H1 (cell line): ENCODE data around the gene GPR39. TPM values are rescaled to one million over a fixed set of nuclear protein-coding genes. Genes with fewer than 3 reads are reported as not detected.

Source experiments
- CTCF ChIA-PET: fragments of 300-600 bp; sonication (Branson Sonifier 250); formaldehyde crosslinking; loops from one replicate; lab custom pipeline; 2021; ENCODE audit not compliant: partially characterized antibody; lab: Charles Lee
- POLR2A ChIA-PET: fragments of 300-600 bp; sonication (Branson Sonifier 250); formaldehyde crosslinking; loops from one replicate; lab custom pipeline; 2021; ENCODE audit warnings: inconsistent platforms; ENCODE audit not compliant: partially characterized antibody; lab: Charles Lee
- DNase-seq, 2 experiments: peaks; one replicate each; pipeline versions ENCODE4 v3.0.0 to v3.0.0-alpha.2; 2010 to 2022; ENCODE audit warnings: low spot score in 2 of 2, low read depth in 1 of 2, mixed read lengths in 1 of 2
- FAIRE-seq: peaks from 2 replicates; lab custom pipeline; 2011; peaks lifted over from hg19 to GRCh38; lab: Jason Lieb, UNC
- H2AFZ ChIP-seq: 2 replicates; pipeline ENCODE4 v1.8.1; 2012; ENCODE audit warnings: low read length, inconsistent platforms
- H2AK5ac ChIP-seq: 2 replicates; pipeline ENCODE4 v1.6.1; 2013; ENCODE audit warnings: low read depth, low read length
- H2BK120ac ChIP-seq: replicated peaks from 2 replicates; pipeline ENCODE3; 2013; ENCODE audit warnings: low read depth, low read length, inconsistent platforms
- H2BK12ac ChIP-seq: 2 replicates; pipeline ENCODE4 v1.6.1; 2013; ENCODE audit warnings: low read depth, low read length
- H2BK15ac ChIP-seq: 2 replicates; pipeline ENCODE4 v1.6.1; 2013; ENCODE audit warnings: low read length
- H2BK20ac ChIP-seq: 2 replicates; pipeline ENCODE4 v1.6.1; 2013; ENCODE audit warnings: low read length
- H2BK5ac ChIP-seq: 2 replicates; pipeline ENCODE4 v1.6.1; 2013; ENCODE audit warnings: low read depth, low read length
- H3K14ac ChIP-seq: 2 replicates; pipeline ENCODE4 v1.6.1; 2013; ENCODE audit warnings: inconsistent platforms; ENCODE audit not compliant: insufficient read length
- H3K18ac ChIP-seq: 2 replicates; pipeline ENCODE4 v1.6.1; 2013; ENCODE audit warnings: low read length; ENCODE audit errors: extremely low read depth
- H3K23ac ChIP-seq: 2 replicates; pipeline ENCODE4 v1.6.1; 2013; ENCODE audit warnings: inconsistent platforms; ENCODE audit not compliant: insufficient read length
- H3K23me2 ChIP-seq: 2 replicates; pipeline ENCODE4 v1.6.1; 2013; ENCODE audit warnings: low read depth, low read length
- H3K27ac ChIP-seq: 2 replicates; pipeline ENCODE4 v1.6.1; 2011; ENCODE audit warnings: low read depth, low read length, inconsistent platforms
- H3K27me3 ChIP-seq, 4 experiments: replicated peaks in 1 of 4; 1 replicate in 1 of 4; 2 replicates in 3 of 4; pipeline versions ENCODE4 v1.6.1 to v1.8.1; 2011 to 2013; ENCODE audit warnings: low read length in 3 of 4, mild to moderate bottlenecking in 3 of 4, inconsistent platforms in 2 of 4, mixed read lengths in 2 of 4, moderate library complexity in 1 of 4; ENCODE audit not compliant: control insufficient read depth in 3 of 4, insufficient read depth in 3 of 4; ENCODE audit errors: extremely low read depth in 1 of 4
- H3K36me3 ChIP-seq, 4 experiments: 2 replicates each; pipeline versions ENCODE4 v1.6.1 to v1.8.1; 2011 to 2013; ENCODE audit warnings: mild to moderate bottlenecking in 4 of 4, low read length in 3 of 4, moderate library complexity in 2 of 4, control low read depth in 1 of 4, inconsistent platforms in 1 of 4; ENCODE audit not compliant: insufficient read depth in 4 of 4, control insufficient read depth in 2 of 4
- H3K4ac ChIP-seq: replicated peaks from 2 replicates; pipeline ENCODE3; 2013; ENCODE audit warnings: low read length, low read depth, mixed read lengths, inconsistent platforms; ENCODE audit not compliant: insufficient read length
- H3K4me1 ChIP-seq, 4 experiments: replicated peaks in 1 of 4; 1 replicate in 1 of 4; 2 replicates in 3 of 4; pipeline versions ENCODE4 v1.6.1 to v1.8.1; 2011 to 2013; ENCODE audit warnings: low read length in 3 of 4, inconsistent platforms in 2 of 4, mixed read lengths in 1 of 4; ENCODE audit not compliant: insufficient read depth in 4 of 4, control insufficient read depth in 3 of 4
- H3K4me2 ChIP-seq, 2 experiments: 2 replicates each; pipeline versions ENCODE4 v1.6.1 to v1.8.1; 2011 to 2013; ENCODE audit warnings: low read depth in 2 of 2, low read length in 2 of 2, control low read depth in 1 of 2, inconsistent platforms in 1 of 2, mild to moderate bottlenecking in 1 of 2; ENCODE audit not compliant: insufficient read depth in 1 of 2
- H3K4me3 ChIP-seq, 4 experiments: fragments of 200-600, 300-600 bp in 1 of 4; sonication (generic), shearing (Covaris generic), sonication (Bioruptor Twin) in 1 of 4; 2 replicates each; pipeline versions ENCODE4 v1.5.1 to v1.8.1; 2011 to 2016; ENCODE audit warnings: low read length in 4 of 4, low read depth in 3 of 4, control low read depth in 2 of 4, inconsistent platforms in 2 of 4, mild to moderate bottlenecking in 2 of 4, mixed read lengths in 1 of 4, moderate library complexity in 1 of 4; ENCODE audit not compliant: insufficient read depth in 2 of 4; ENCODE audit errors: extremely low read depth in 1 of 4
- H3K56ac ChIP-seq: replicated peaks from 2 replicates; pipeline ENCODE3; 2013; ENCODE audit warnings: low read depth, mild to moderate bottlenecking, mixed read lengths, low read length, inconsistent platforms; ENCODE audit not compliant: insufficient read length
- H3K79me1 ChIP-seq: 2 replicates; pipeline ENCODE4 v1.6.1; 2013; ENCODE audit warnings: low read depth, low read length, control low read depth
- H3K79me2 ChIP-seq, 2 experiments: 2 replicates each; pipeline versions ENCODE4 v1.6.1 to v1.8.1; 2012 to 2013; ENCODE audit warnings: low read length in 2 of 2, mild to moderate bottlenecking in 2 of 2, inconsistent platforms in 1 of 2; ENCODE audit not compliant: insufficient read depth in 2 of 2, control insufficient read depth in 1 of 2
- H3K9ac ChIP-seq, 4 experiments: replicated peaks in 1 of 4; 1 replicate in 1 of 4; 2 replicates in 3 of 4; pipeline versions ENCODE4 v1.6.1 to v1.8.1; 2011 to 2013; ENCODE audit warnings: low read depth in 3 of 4, low read length in 3 of 4, control low read depth in 2 of 4, mild to moderate bottlenecking in 2 of 4, moderate library complexity in 2 of 4, inconsistent platforms in 1 of 4; ENCODE audit errors: extremely low read depth in 1 of 4
- H3K9me3 ChIP-seq, 2 experiments: 2 replicates each; pipeline versions ENCODE4 v1.6.1 to v1.8.1; 2012 to 2013; ENCODE audit warnings: mild to moderate bottlenecking in 2 of 2, moderate library complexity in 2 of 2, control low read depth in 1 of 2, inconsistent platforms in 1 of 2, low read depth in 1 of 2, low read length in 1 of 2, mixed read lengths in 1 of 2; ENCODE audit not compliant: insufficient read depth in 2 of 2
- H4K20me1 ChIP-seq, 2 experiments: replicated peaks in 1 of 2; 2 replicates each; pipeline versions ENCODE3 to v1.8.1; 2011 to 2013; ENCODE audit warnings: inconsistent platforms in 2 of 2, low read length in 2 of 2, mild to moderate bottlenecking in 1 of 2; ENCODE audit not compliant: insufficient read depth in 2 of 2, control insufficient read depth in 1 of 2
- H4K5ac ChIP-seq: 2 replicates; pipeline ENCODE4 v1.6.1; 2013; ENCODE audit warnings: low read length, low read depth, mixed read lengths, inconsistent platforms; ENCODE audit not compliant: insufficient read length
- H4K8ac ChIP-seq: 2 replicates; pipeline ENCODE4 v1.8.0; 2013; ENCODE audit warnings: mild to moderate bottlenecking, moderate library complexity, low read length, inconsistent platforms; ENCODE audit not compliant: insufficient read depth; ENCODE audit errors: extremely low read depth
- H4K91ac ChIP-seq: replicated peaks from 2 replicates; pipeline ENCODE3; 2013; ENCODE audit warnings: low read length, mixed read lengths, inconsistent platforms; ENCODE audit not compliant: insufficient read length
- JUND ChIP-seq: IDR thresholded peaks from 2 replicates; pipeline ENCODE4 v1.6.1; 2011; ENCODE audit warnings: mild to moderate bottlenecking, improper control_type of control experiment, low read length
- RNF2 ChIP-seq: fragments of 200-900, 300-1000 bp; sonication (generic); IDR thresholded peaks from 2 replicates; pipeline ENCODE4 v1.7.1; 2016; ENCODE audit warnings: borderline replicate concordance, low read depth, mild to moderate bottlenecking, antibody characterized with exemption, low read length; ENCODE audit not compliant: poor library complexity, severe bottlenecking; ENCODE audit errors: missing control alignments
- SP2 ChIP-seq: IDR thresholded peaks from 2 replicates; pipeline ENCODE4 v1.6.1; 2012; ENCODE audit warnings: mild to moderate bottlenecking, low read length, inconsistent platforms
- YY1 ChIP-seq: IDR thresholded peaks from 2 replicates; pipeline ENCODE4 v1.6.1; 2011; ENCODE audit warnings: low read depth, mild to moderate bottlenecking, low read length
- WGBS, 2 experiments: shearing (Covaris generic) in 1 of 2; methylation state at CpG; one replicate each; pipeline versions ENCODE4 v1.1.6 to v1.1.7; 2013 to 2015; ENCODE audit warnings: low lambda C conversion rate in 2 of 2, mixed read lengths in 2 of 2, inconsistent platforms in 1 of 2, low coverage in 1 of 2, missing lambda C conversion rate in 1 of 2; ENCODE audit not compliant: insufficient replicate concordance in 2 of 2, insufficient coverage in 1 of 2, insufficient read length in 1 of 2; ENCODE audit errors: extremely low coverage in 1 of 2, missing lambda C conversion rate in 1 of 2; 5-methylcytosine and 5-hydroxymethylcytosine counted together
- polyA plus RNA-seq, 7 experiments: library from polyadenylated mRNA; depleted of rRNA in 3 of 7; stranded (reverse) in 5 of 7; unstranded in 2 of 7; fragments of >200 nt in 5 of 7; fragments of 200-250 nt in 2 of 7; gene quantifications; 1 replicate in 5 of 7; 2 replicates in 1 of 7; 4 replicates in 1 of 7; pipeline versions ENCODE4 v1.2.1 to v1.2.3, GENCODE V29; 2011 to 2013; ENCODE audit warnings: missing spikeins in 2 of 7, mixed read lengths in 2 of 7
- total RNA-seq: library from RNA; stranded (reverse); fragmentation: NEBNext Ultra II Directional; extraction: Animal tissue kit (Norgen Biotek cat#: 25700); gene quantifications from 2 replicates; pipeline ENCODE4 v1.2.1, GENCODE V29; 2021

GPR39 gene
- total and polyA plus RNA-seq, 2 of the 8 experiments (the other 6 are each of a cell fraction or from before 2014, with no cell fraction given): 0.63 to 2.7 TPM

GRCh38 chr2:132581991-132582738, 165.6 kb downstream of the GPR39 start:
- H2AFZ ChIP-seq: no peak overlapping the region; the same call in 1 of the 2 replicates
- H2BK5ac ChIP-seq: no peak overlapping the region
- no peak overlapping the region for H2BK20ac ChIP-seq
- no peak overlapping the region for H2BK120ac ChIP-seq
- no peaks in the 10 kb centered on the region for H3K23me2 ChIP-seq
- no peak overlapping the region for H3K4ac ChIP-seq
- TF ChIP-seq YY1: no peak
- no peak for TF ChIP-seq RNF2
- no peak for TF ChIP-seq JUND
- TF ChIP-seq SP2: no peak
- no peaks in the 10 kb centered on the region for H3K9me3 ChIP-seq
- no peak overlapping the region for H3K56ac ChIP-seq
- H3K4me1 ChIP-seq: peaks cover 4 to 13% (median 7%) of the 10 kb centered on the region in 4 experiments
- no peak overlapping the region for H2BK15ac ChIP-seq
- POLR2A ChIA-PET: no interaction called here
- no peak overlapping the region for H3K9ac ChIP-seq
- no peaks in the 10 kb centered on the region for H3K36me3 ChIP-seq
- H4K20me1 ChIP-seq: no peaks in the 10 kb centered on the region
- no peaks in the 10 kb centered on the region for H3K79me2 ChIP-seq
- WGBS, 2 experiments: 78% methylated on average over 9 of the region's 9 CpGs; no CpG with 5 or more reads in 1 of the 2 experiments
- H4K91ac ChIP-seq: no peak overlapping the region
- no peak overlapping the region for H3K18ac ChIP-seq
- H3K14ac ChIP-seq: no peak overlapping the region
- no peak overlapping the region for H3K23ac ChIP-seq
- no peak overlapping the region for H4K5ac ChIP-seq
- no peaks in the 10 kb centered on the region for H3K27me3 ChIP-seq
- no peak overlapping the region for H4K8ac ChIP-seq
- no peak overlapping the region for H3K27ac ChIP-seq
- no peak overlapping the region for H3K4me3 ChIP-seq
- H3K79me1 ChIP-seq: no peaks in the 10 kb centered on the region
- CTCF ChIA-PET: interaction anchor here (1.1 to 1.2 kb wide), 3 partner anchors 11 to 87 kb away, joined by 3 to 4 read pairs (median 3); no protein-coding TSS in a partner anchor
- DNase-seq (peak in 1 of 2 experiments; percentile 46), FAIRE-seq (no peak)
- no peak overlapping the region for H2BK12ac ChIP-seq
- no peak overlapping the region for H3K4me2 ChIP-seq
- H2AK5ac ChIP-seq: no peak overlapping the region; the same call in 1 of the 2 replicates
